Renal cortex interstitium (tissue), 11 donors: ENCODE data around the gene MKLN1. TPM values are rescaled to one million over a fixed set of nuclear protein-coding genes. Genes with fewer than 3 reads are reported as not detected.

ENCODE experiments used
- DNase-seq, 11 donors: peaks; one replicate each; pipeline ENCODE4 v3.0.0-alpha.2; 2013; ENCODE audit warnings: low read depth in 9 of 11, low spot score in 4 of 11; ENCODE audit errors: extremely low read depth in 1 of 11
- polyA plus RNA-seq, 3 donors: library from polyadenylated mRNA; unstranded; fragments of 120-200 nt; gene quantifications; one replicate each; pipeline ENCODE4 v1.2.1, GENCODE V29; 2013; ENCODE audit not compliant: insufficient read length in 3 of 3

The MKLN1 gene
- polyA plus RNA-seq, 3 donors, result 37.8 to 43.3 (median 41.7) TPM

GRCh38 chr7:131522325-131522930 is 194.8 kb downstream of the MKLN1 start:
- DNase-seq, result no peak

DNA sequence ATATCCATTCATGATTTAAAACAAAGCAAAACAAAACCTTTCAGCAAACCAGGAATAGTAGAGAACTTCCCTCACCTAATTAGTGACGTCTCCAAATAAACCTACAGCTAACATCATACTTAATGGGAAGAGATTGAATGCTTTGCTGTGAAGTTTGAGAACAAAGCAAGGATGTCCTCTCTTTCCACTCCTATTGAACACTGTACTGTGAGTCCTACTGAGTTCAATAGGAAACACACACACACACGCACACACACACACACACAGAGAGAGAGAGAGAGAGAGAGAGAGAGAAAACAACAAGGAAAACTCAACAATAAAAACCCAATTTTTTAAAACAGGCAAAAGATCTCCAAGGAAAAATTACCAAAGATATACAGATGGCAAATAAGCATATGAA is 196.4 kb downstream of the MKLN1 start:
- no peak for DNase-seq

DNA sequence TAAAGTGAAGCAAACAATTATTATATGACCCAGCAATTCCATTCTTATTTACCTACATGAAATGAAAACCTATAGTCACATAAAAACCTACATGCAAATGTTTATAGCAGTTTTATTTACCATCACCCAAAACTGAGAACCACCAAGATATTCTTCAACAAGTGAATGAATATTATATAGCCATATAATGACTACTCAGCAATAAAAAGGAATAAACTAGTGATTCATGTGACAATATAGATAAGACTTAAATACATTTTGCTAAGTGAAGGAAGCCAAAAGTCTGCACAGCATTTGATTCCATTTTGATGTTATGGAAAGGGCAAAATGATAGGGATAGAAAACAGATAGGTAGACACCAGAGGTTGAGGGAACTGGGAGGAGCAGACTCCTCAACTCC is 197.0 kb downstream of the MKLN1 start:
- DNase-seq, result no peak

DNA sequence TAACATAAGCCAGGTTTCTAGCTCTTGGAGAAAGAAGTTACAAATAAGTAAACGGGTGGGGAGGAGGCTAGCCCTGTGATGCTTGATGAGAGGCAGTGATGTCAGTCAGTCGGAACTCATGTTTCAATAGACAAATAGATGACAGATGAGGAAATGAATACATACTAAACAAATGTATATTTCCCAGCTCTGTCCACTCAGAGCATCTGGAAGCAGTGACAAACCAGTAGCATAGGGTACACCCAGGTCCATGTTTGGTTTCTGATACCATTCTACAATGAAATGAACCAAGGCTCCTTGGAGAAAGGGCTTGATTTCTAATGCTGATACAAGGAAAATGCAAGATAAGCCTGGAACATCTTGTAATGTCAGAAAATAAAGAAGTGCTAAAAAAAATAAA is 198.1 kb downstream of the MKLN1 start:
- DNase-seq, result no peak

DNA sequence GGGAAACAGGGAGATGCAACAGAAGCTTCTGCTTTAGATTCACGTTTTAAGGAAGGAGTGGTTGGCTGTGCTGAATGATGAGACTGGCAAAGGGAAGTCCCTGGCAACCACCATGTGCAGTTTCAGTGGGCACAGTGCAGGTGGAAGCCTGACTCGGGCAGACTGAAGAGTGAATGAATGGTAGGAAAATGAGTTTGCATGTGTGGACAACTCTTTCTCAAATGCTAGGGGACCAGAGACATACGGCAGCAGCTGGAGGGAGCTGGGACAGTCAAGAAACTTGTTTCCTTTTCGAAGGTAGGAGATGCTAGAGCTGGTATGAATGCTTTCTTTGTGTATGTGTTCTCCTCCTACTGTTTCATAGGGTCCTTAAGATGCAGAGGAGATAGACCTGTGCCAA is 199.8 kb downstream of the MKLN1 start:
- DNase-seq, result no peak

DNA sequence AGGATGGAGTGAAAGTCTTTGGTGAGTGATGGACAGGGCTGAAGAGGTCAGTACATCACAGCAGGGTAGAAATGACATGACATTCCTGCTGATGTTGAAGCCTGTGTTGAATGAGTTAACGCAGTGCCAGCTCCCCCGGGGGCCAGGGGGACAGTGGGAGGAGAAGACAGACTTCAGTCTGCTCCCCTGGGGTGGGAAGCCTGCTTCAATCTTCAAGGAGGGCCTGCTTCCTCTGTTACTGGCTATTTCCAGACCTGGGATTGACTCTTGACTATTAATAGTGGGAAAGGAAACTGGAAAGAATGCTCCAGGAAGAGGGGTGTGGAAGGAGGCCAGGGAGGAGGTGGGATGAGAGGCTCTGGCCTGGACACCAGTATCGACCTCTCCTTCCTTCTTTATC is 201.5 kb downstream of the MKLN1 start:
- DNase-seq, result no peak

- DNase-seq, result no peak
These were observed 201.9 kb downstream of the MKLN1 start for GRCh38 chr7:131529617-131530016.

DNA sequence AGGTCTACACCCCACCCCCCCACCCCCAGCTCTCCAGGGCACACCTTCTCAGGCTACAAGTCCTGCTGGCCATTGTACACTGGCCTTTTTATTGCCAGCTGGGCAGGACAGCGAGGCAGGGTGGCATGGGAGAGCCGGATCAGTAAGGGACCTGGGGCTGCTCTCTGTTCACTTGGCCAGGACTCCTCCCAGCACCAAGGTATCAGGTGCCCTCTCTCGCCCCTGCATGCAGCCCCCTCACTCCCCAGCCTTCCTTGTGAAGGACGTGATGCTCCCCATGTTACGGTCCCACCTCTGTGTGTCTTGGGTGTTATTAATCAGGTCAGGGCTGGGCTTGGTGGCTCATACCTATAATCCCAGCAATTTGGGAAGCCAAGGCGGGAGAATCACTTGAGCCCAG is 202.5 kb downstream of the MKLN1 start:
- DNase-seq, result no peak

GRCh38 chr7:131532570-131533091 is 205.0 kb downstream of the MKLN1 start:
- DNase-seq, result no peak

GRCh38 chr7:131533151-131533559 is 205.5 kb downstream of the MKLN1 start:
- DNase-seq, result no peak

GRCh38 chr7:131533566-131534561 is 206.2 kb downstream of the MKLN1 start:
- DNase-seq, result no peak

GRCh38 chr7:131536361-131536849 is 208.7 kb downstream of the MKLN1 start:
- no peak for DNase-seq

DNA sequence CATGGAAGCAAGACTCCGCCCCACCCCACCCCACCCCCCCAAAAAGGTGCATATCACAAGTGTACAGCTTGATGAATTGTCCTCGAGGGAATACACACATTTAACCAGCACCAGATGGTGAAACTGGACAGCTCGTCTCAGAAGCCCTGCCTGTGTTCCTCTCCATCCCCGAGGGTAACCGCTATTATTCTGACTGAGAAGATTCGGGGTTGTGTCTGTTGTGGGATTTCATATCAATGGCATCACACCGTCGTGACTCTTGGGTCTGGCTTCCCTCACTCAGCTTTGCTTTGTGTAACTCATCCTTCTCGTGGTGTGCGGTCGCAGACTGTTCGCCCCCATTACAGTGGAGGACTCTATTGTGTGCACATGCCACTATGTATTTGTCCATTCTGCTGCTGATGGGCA is 209.9 kb downstream of the MKLN1 start:
- DNase-seq, result no peak

GRCh38 chr7:131538071-131538812 is 210.6 kb downstream of the MKLN1 start:
- DNase-seq, result no peak

GRCh38 chr7:131538813-131539179 is 211.1 kb downstream of the MKLN1 start:
- DNase-seq, result no peak

DNA sequence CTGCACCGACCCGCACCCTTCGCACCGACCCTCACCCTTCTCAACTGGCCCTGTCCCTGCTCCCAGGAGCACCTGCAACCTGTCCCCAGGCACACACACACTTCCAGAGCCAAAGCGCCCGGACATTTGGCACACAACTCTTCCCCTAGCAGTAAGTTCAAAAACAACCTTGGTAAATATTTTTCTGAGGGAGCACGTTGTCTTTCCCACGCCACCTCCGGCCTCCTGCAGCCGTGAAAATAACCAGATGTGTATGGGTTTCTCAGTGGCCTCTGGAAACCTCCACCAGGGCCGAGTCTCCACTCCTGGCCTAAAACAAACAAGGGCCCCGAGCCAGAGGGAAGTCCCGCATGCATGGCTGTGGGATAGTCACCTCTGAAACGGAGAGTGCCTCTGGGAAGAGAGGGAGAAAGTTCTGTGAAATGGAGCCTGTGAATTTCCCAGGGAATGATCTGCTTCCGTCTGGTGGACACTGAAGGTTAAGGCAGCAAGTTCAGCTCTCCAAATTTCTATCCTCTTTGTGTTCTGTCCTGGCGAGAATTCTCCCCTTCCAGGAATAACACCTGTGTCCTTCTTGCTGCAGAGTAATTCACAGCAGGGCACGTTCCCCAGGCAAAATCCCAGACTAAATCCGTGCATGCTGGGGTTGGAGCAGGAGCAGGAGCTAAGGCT is 213.0 kb downstream of the MKLN1 start:
- no peak for DNase-seq

- no peak for DNase-seq
These were observed 215.6 kb downstream of the MKLN1 start for GRCh38 chr7:131543298-131543697.

GRCh38 chr7:131544021-131544420 is 216.3 kb downstream of the MKLN1 start:
- DNase-seq, result no peak
